ENCODE results near the gene EMP2.
"Not testable (repeated sequence)": the region's sequence is repeated elsewhere in the genome, so short reads cannot be mapped to it uniquely, and the experiment has no call there.

EMP2 gene

GRCh38 chr16:10552998-10553491, 27.4 kb downstream of the EMP2 start:
- DNase-seq: peak in 5 of 51 donors; percentile 0 to 11 (median 6)

GRCh38 chr16:10552281-10552680, 28.1 kb downstream of the EMP2 start:
- DNase-seq: no peak

GRCh38 chr16:10551881-10552280, 28.5 kb downstream of the EMP2 start:
- no peak for DNase-seq

GRCh38 chr16:10548404-10548803, 32.0 kb downstream of the EMP2 start:
- DNase-seq: no peak

GRCh38 chr16:10547708-10548107, 32.7 kb downstream of the EMP2 start:
- DNase-seq: no peak

- DNase-seq: no peak
Measured at GRCh38 chr16:10543231-10543977, 37.0 kb downstream of the EMP2 start.

- DNase-seq: no peak
Measured at GRCh38 chr16:10541366-10541765, 39.0 kb downstream of the EMP2 start.

GRCh38 chr16:10539793-10540192, 40.6 kb downstream of the EMP2 start:
- DNase-seq: no peak

GRCh38 chr16:10539236-10539635, 41.2 kb downstream of the EMP2 start:
- no peak for DNase-seq

GRCh38 chr16:10538583-10538982, 41.8 kb downstream of the EMP2 start:
- DNase-seq: no peak

GRCh38 chr16:10537946-10538345, 42.5 kb downstream of the EMP2 start:
- DNase-seq: no peak

GRCh38 chr16:10536814-10537389, 43.5 kb downstream of the EMP2 start:
- DNase-seq: no peak

GRCh38 chr16:10536328-10536727, 44.1 kb downstream of the EMP2 start:
- not testable (repeated sequence) for DNase-seq

GRCh38 chr16:10535461-10535860, 44.9 kb downstream of the EMP2 start:
- no peak for DNase-seq

GRCh38 chr16:10534748-10535147, 45.6 kb downstream of the EMP2 start:
- no peak for DNase-seq

GRCh38 chr16:10533612-10534011, 46.8 kb downstream of the EMP2 start:
- DNase-seq: not testable (repeated sequence)

GRCh38 chr16:10531582-10531981, 48.8 kb downstream of the EMP2 start:
- no peak for DNase-seq

GRCh38 chr16:10530685-10531084, 49.7 kb downstream of the EMP2 start:
- no peak for DNase-seq

GRCh38 chr16:10529895-10530669, 50.3 kb downstream of the EMP2 start:
- DNase-seq: no peak

- no peak for DNase-seq
Measured at GRCh38 chr16:10528635-10529034, 51.8 kb downstream of the EMP2 start.

GRCh38 chr16:10526962-10527361, 53.4 kb downstream of the EMP2 start:
- DNase-seq: no peak

GRCh38 chr16:10525214-10525825, 55.1 kb downstream of the EMP2 start:
- DNase-seq: no peak

Measured in hypothalamus (tissue), 51 donors.